GM12878 (cell line): Measurements from ENCODE around the gene CALD1.

Experiments used
- CEBPB ChIP-seq, 2 experiments: fragments of 150-350 bp in 1 of 2; IDR thresholded peaks; 2 replicates each; pipeline ENCODE4 v1.6.1; 2012 to 2014; ENCODE audit warnings: low read depth in 2 of 2, low read length in 2 of 2, borderline replicate concordance in 1 of 2, inconsistent platforms in 1 of 2
- EP300 ChIP-seq, 2 experiments: fragments of 150-350 bp in 1 of 2; IDR thresholded peaks; 2 replicates each; pipeline ENCODE4 v1.6.1; 2011 to 2012; ENCODE audit warnings: low read depth in 2 of 2, low read length in 2 of 2, borderline replicate concordance in 1 of 2, improper control_type of control experiment in 1 of 2, inconsistent platforms in 1 of 2; ENCODE audit not compliant: control insufficient read depth in 1 of 2
- KLF5 ChIP-seq: fragments of 450-650 bp; IDR thresholded peaks from 2 replicates; pipeline ENCODE4 v1.6.1; 2014; ENCODE audit warnings: mild to moderate bottlenecking; ENCODE audit not compliant: partially characterized antibody
- MXI1 ChIP-seq: fragments of 150-350 bp; IDR thresholded peaks from 2 replicates; pipeline ENCODE4 v1.6.1; 2011; ENCODE audit warnings: low read depth, mild to moderate bottlenecking, inconsistent platforms, low read length, improper control_type of control experiment
- TAF1 ChIP-seq: IDR thresholded peaks from 2 replicates; pipeline ENCODE4 v1.6.1; 2011; ENCODE audit warnings: mild to moderate bottlenecking, low read depth, low read length, borderline replicate concordance
- TF ChIP-seq, protein P1 (sequence below), 3 experiments: IDR thresholded peaks in 2 of 3; conservative IDR thresholded peaks in 1 of 3; 2 replicates each; pipeline ENCODE4 v1.5.1; 2011; ENCODE audit warnings: low read depth in 3 of 3, low read length in 3 of 3, mild to moderate bottlenecking in 3 of 3, control low read depth in 2 of 3, moderate library complexity in 2 of 3, inconsistent platforms in 1 of 3, mixed read lengths in 1 of 3; ENCODE audit not compliant: control insufficient read depth in 2 of 3, insufficient read depth in 1 of 3; ENCODE audit errors: extremely low read depth in 1 of 3
- TF ChIP-seq, protein P2 (sequence below): IDR thresholded peaks from 2 replicates; pipeline ENCODE4 v1.6.1; 2012; ENCODE audit warnings: low read depth, low read length, improper control_type of control experiment
- TF ChIP-seq, protein P3 (sequence below): IDR thresholded peaks from 2 replicates; pipeline ENCODE4 v1.6.1; 2011; ENCODE audit warnings: low read depth, low read length, improper control_type of control experiment, borderline replicate concordance

DNA sequence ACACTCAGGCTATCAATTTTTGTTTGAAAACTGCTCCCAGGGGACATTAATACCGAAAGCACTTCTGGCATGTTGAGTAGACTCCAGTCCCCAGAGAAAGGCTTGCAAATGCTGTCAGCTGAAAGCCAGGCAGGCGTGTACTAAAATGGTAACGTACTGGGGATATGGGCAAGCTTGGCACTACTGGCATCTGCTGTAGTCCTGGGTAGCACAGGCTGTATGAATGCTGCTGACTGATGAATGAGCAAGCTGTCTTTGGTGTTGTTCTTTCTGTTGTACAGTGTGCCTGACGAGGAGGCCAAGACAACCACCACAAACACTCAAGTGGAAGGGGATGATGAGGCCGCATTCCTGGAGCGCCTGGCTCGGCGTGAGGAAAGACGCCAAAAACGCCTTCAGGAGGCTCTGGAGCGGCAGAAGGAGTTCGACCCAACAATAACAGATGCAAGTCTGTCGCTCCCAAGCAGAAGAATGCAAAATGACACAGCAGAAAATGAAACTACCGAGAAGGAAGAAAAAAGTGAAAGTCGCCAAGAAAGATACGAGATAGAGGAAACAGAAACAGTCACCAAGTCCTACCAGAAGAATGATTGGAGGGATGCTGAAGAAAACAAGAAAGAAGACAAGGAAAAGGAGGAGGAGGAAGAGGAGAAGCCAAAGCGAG lies 153.4 kb downstream of the CALD1 start:
- TF ChIP-seq, protein P1, sequence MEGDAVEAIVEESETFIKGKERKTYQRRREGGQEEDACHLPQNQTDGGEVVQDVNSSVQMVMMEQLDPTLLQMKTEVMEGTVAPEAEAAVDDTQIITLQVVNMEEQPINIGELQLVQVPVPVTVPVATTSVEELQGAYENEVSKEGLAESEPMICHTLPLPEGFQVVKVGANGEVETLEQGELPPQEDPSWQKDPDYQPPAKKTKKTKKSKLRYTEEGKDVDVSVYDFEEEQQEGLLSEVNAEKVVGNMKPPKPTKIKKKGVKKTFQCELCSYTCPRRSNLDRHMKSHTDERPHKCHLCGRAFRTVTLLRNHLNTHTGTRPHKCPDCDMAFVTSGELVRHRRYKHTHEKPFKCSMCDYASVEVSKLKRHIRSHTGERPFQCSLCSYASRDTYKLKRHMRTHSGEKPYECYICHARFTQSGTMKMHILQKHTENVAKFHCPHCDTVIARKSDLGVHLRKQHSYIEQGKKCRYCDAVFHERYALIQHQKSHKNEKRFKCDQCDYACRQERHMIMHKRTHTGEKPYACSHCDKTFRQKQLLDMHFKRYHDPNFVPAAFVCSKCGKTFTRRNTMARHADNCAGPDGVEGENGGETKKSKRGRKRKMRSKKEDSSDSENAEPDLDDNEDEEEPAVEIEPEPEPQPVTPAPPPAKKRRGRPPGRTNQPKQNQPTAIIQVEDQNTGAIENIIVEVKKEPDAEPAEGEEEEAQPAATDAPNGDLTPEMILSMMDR (IDR thresholded peaks at IDR 0.05 in 2 of 3, conservative IDR thresholded peaks at IDR 0.05 in 1 of 3; ENCODE audit: control insufficient read depth in 2 of 3, extremely low read depth in 1 of 3, insufficient read depth in 1 of 3, low read depth in 3 of 3, low read length in 3 of 3), result no peak
- TF ChIP-seq TAF1, result no peak
- no peak for TF ChIP-seq MXI1
- TF ChIP-seq, protein P2, sequence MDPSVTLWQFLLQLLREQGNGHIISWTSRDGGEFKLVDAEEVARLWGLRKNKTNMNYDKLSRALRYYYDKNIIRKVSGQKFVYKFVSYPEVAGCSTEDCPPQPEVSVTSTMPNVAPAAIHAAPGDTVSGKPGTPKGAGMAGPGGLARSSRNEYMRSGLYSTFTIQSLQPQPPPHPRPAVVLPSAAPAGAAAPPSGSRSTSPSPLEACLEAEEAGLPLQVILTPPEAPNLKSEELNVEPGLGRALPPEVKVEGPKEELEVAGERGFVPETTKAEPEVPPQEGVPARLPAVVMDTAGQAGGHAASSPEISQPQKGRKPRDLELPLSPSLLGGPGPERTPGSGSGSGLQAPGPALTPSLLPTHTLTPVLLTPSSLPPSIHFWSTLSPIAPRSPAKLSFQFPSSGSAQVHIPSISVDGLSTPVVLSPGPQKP, result no peak
- TF ChIP-seq KLF5, result no peak
- TF ChIP-seq, protein P3, sequence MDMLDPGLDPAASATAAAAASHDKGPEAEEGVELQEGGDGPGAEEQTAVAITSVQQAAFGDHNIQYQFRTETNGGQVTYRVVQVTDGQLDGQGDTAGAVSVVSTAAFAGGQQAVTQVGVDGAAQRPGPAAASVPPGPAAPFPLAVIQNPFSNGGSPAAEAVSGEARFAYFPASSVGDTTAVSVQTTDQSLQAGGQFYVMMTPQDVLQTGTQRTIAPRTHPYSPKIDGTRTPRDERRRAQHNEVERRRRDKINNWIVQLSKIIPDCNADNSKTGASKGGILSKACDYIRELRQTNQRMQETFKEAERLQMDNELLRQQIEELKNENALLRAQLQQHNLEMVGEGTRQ, result no peak
- no peak for TF ChIP-seq EP300 (IDR thresholded peaks at IDR 0.05; ENCODE audit: borderline replicate concordance in 1 of 2, control insufficient read depth in 1 of 2, low read depth in 2 of 2, low read length in 2 of 2)
- no peak for TF ChIP-seq CEBPB (IDR thresholded peaks at IDR 0.05; ENCODE audit: borderline replicate concordance in 1 of 2, low read depth in 2 of 2, low read length in 2 of 2)
